Body of pancreas (tissue), 4 donors: ENCODE data around the gene OR4D9. TPM values are rescaled to one million over a fixed set of nuclear protein-coding genes. Genes with fewer than 3 reads are reported as not detected.
"Not testable (repeated sequence)": the region's sequence is repeated elsewhere in the genome, so short reads cannot be mapped to it uniquely, and the experiment has no call there.

Source experiments
- ATAC-seq: fragments of 150-250 bp; one replicate; pipeline ENCODE4 v1.9.1; 2016
- DNase-seq, 4 donors: peaks; one replicate each; pipeline ENCODE4 v3.0.0-alpha.2; 2019
- H3K27ac ChIP-seq, 4 donors: fragments of 200-600 bp; sonication (generic); 1 replicate in 3 of 4; 2 replicates in 1 of 4; pipeline versions ENCODE4 v1.5.1 to v1.6.1; 2016 to 2019; ENCODE audit warnings: mild to moderate bottlenecking in 1 of 4, mixed read lengths in 1 of 4, moderate library complexity in 1 of 4
- H3K27me3 ChIP-seq, 2 donors: fragments of 200-600 bp; sonication (generic); one replicate each; pipeline ENCODE4 v1.6.0; 2016; ENCODE audit warnings: mild to moderate bottlenecking in 1 of 2
- H3K36me3 ChIP-seq, 2 donors: fragments of 200-600 bp; sonication (generic); replicated peaks in 1 of 2; 2 replicates each; pipeline ENCODE4 v1.5.1; 2016; ENCODE audit warnings: low read depth in 2 of 2; ENCODE audit not compliant: insufficient read depth in 1 of 2
- H3K4me1 ChIP-seq: fragments of 200-600 bp; sonication (generic); one replicate; pipeline ENCODE4 v1.6.0; 2016
- H3K4me3 ChIP-seq, 2 donors: fragments of 200-600 bp; sonication (generic); 1 replicate in 1 of 2; 2 replicates in 1 of 2; pipeline ENCODE4 v1.5.1; 2016 to 2019
- H3K9me3 ChIP-seq, 3 donors: fragments of 200-600 bp; sonication (generic); 1 replicate in 2 of 3; 2 replicates in 1 of 3; pipeline ENCODE4 v1.5.1; 2016
- CTCF ChIP-seq, 7 experiments: fragments of 450-650 bp in 4 of 7; fragments of 200-600 bp in 3 of 7; sonication (generic) in 3 of 7; IDR thresholded peaks; one replicate each; pipeline ENCODE4 v1.5.1; 2016 to 2019; ENCODE audit warnings: antibody characterized with exemption in 7 of 7
- POLR2A ChIP-seq, 3 donors: fragments of 450-650 bp; IDR thresholded peaks; one replicate each; pipeline ENCODE4 v1.6.1; 2016; ENCODE audit warnings: antibody characterized with exemption in 3 of 3, mild to moderate bottlenecking in 2 of 3
- WGBS, 2 donors: methylation state at CpG; one replicate each; pipeline ENCODE4 v1.1.5; 2017; 5-methylcytosine and 5-hydroxymethylcytosine counted together
- intact Hi-C: fragments of 100-400 bp; cut with DNase I; formaldehyde crosslinking; loops from one replicate; pipeline ENCODE4 v1.15.1; 2023
- total RNA-seq, 2 donors: library from RNA; depleted of rRNA; stranded (reverse); fragments of >200 nt; gene quantifications; one replicate each; pipeline ENCODE4 v1.1.0, GENCODE V29; 2016

OR4D9 gene
- total RNA-seq, 2 donors from 2014 or later, result not detected

DNA sequence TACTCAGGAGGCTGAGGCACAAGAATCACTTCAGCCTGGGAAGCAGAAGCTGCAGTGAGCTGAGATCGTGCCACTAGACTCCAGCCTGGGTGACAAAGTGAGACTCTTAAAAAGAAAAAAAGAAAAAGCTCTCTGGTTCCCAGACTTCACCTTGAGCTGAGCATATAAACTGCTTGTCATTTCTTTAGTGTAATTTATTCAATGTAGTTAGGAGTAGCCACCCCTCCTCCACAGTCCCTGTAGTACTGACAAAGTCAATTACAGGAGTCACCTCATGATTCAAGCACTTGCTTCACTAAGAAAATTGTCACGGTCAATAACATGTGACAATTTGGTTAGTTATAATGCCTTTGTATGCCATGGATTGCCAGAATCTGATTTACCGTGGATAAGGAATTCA, 31.0 kb upstream of the OR4D9 start:
- intact Hi-C loops, result no loop called here
- no peak overlapping the region for H3K4me3 ChIP-seq
- H3K27me3 ChIP-seq, result no peaks in the 10 kb centered on the region
- H3K4me1 ChIP-seq, result no peaks in the 10 kb centered on the region
- no peak for ATAC-seq
- WGBS, 2 donors, result 66 to 74% methylated on average over 3 of the region's 3 CpGs
- no peak overlapping the region for H3K27ac ChIP-seq
- H3K9me3 ChIP-seq, result no peaks in the 10 kb centered on the region
- H3K36me3 ChIP-seq, result no peaks in the 10 kb centered on the region
- no peak for TF ChIP-seq POLR2A (IDR thresholded peaks at IDR 0.05)
- TF ChIP-seq CTCF (IDR thresholded peaks at IDR 0.05), result no peak
- DNase-seq, result no peak

- Histone ChIP-seq H3K27ac (no peak overlapping the region), H3K4me3 (no peak overlapping the region), H3K36me3 (no peaks in the 10 kb centered on the region), H3K27me3 (no peaks in the 10 kb centered on the region), H3K4me1 (no peaks in the 10 kb centered on the region), H3K9me3 (no peaks in the 10 kb centered on the region)
- ATAC-seq (no peak), DNase-seq (no peak)
- WGBS, 2 donors, result 25 to 73% methylated on average over 1 of the region's 1 CpG
- intact Hi-C loops, result no loop called here
- no peak for TF ChIP-seq CTCF (IDR thresholded peaks at IDR 0.05)
- TF ChIP-seq POLR2A (IDR thresholded peaks at IDR 0.05), result no peak
Measured at GRCh38 chr11:59501931-59502330, 9.4 kb upstream of the OR4D9 start.

- Histone ChIP-seq H3K27me3 (no peaks in the 10 kb centered on the region), H3K4me3 (no peak within 1 kb of the TSS), H3K27ac (no peak within 1 kb of the TSS), H3K9me3 (no peaks in the 10 kb centered on the region), H3K36me3 (no peaks in the 10 kb centered on the region), H3K4me1 (no peaks in the 10 kb centered on the region)
- ATAC-seq (no peak), DNase-seq (no peak)
- intact Hi-C loops, result no loop called here
- TF ChIP-seq POLR2A (IDR thresholded peaks at IDR 0.05) (no peak), CTCF (IDR thresholded peaks at IDR 0.05) (no peak)
Measured at GRCh38 chr11:59503276-59503675, 8.1 kb upstream of the OR4D9 start, which contains the start of gene OR4D11. OR4D11 (plus strand) TSS chr11:59503576; CDS start chr11:59503576, 0 bp downstream.

- TF ChIP-seq POLR2A (IDR thresholded peaks at IDR 0.05) (no peak), CTCF (IDR thresholded peaks at IDR 0.05) (no peak)
- H3K9me3 ChIP-seq, result no peaks in the 10 kb centered on the region
- 45 to 53% methylated on average over 1 of the region's 1 CpG for WGBS, 2 donors
- no peaks in the 10 kb centered on the region for H3K36me3 ChIP-seq
- H3K4me3 ChIP-seq, result no peak overlapping the region
- no peaks in the 10 kb centered on the region for H3K4me1 ChIP-seq
- H3K27me3 ChIP-seq, result no peaks in the 10 kb centered on the region
- no peak for ATAC-seq
- intact Hi-C loops, result no loop called here
- H3K27ac ChIP-seq, result no peak overlapping the region
- DNase-seq, result no peak
Measured at GRCh38 chr11:59511675-59512074, 336 bp downstream of the OR4D9 start.

- H3K27me3 ChIP-seq, DNase-seq, H3K27ac ChIP-seq, H3K9me3 ChIP-seq, H3K36me3 ChIP-seq, intact Hi-C loops, H3K4me1 ChIP-seq, H3K4me3 ChIP-seq, ATAC-seq: not testable (repeated sequence)
- WGBS, 2 donors, result 42 to 46% methylated on average over 2 of the region's 2 CpGs
Measured at GRCh38 chr11:59520139-59520538, 8.8 kb downstream of the OR4D9 start.
